NCI-H1105 (cell line): ENCODE measurements around the gene HOXD12.

Experiments
- DNase-seq: peaks from one replicate; lab custom pipeline; 2025; lab: John Stamatoyannopoulos, UW

HOXD12 gene

GRCh38 chr2:176093145-176093897, 6.3 kb upstream of the HOXD12 start:
- no peak for DNase-seq

- DNase-seq, result no peak
Measured at GRCh38 chr2:176093898-176094249, 5.7 kb upstream of the HOXD12 start.

GRCh38 chr2:176094349-176094748, 5.2 kb upstream of the HOXD12 start:
- no peak for DNase-seq

- no peak for DNase-seq
Measured at GRCh38 chr2:176095421-176095820, 4.2 kb upstream of the HOXD12 start.

GRCh38 chr2:176096243-176096985, 3.2 kb upstream of the HOXD12 start:
- no peak for DNase-seq

- peak; percentile 85 for DNase-seq
Measured at GRCh38 chr2:176096986-176097819, 2.4 kb upstream of the HOXD12 start.

- no peak for DNase-seq
Measured at GRCh38 chr2:176097820-176098365, 1.7 kb upstream of the HOXD12 start.

- DNase-seq, result no peak
Measured at GRCh38 chr2:176098366-176099158, 1.0 kb upstream of the HOXD12 start.

- DNase-seq, result no peak
Measured at GRCh38 chr2:176099159-176099727, 352 bp upstream of the HOXD12 start.

- DNase-seq, result no peak
Measured at GRCh38 chr2:176100547-176101140, 1.0 kb downstream of the HOXD12 start.

GRCh38 chr2:176101216-176101830, 1.7 kb downstream of the HOXD12 start:
- no peak for DNase-seq

- DNase-seq, result no peak
Measured at GRCh38 chr2:176101842-176102241, 2.2 kb downstream of the HOXD12 start.

- DNase-seq, result no peak
Measured at GRCh38 chr2:176102309-176102866, 2.8 kb downstream of the HOXD12 start.

- no peak for DNase-seq
Measured at GRCh38 chr2:176103194-176103593, 3.6 kb downstream of the HOXD12 start.

GRCh38 chr2:176103742-176104315, 4.2 kb downstream of the HOXD12 start:
- no peak for DNase-seq

GRCh38 chr2:176104316-176105077, 4.9 kb downstream of the HOXD12 start:
- DNase-seq, result no peak

GRCh38 chr2:176105078-176105729, 5.6 kb downstream of the HOXD12 start:
- no peak for DNase-seq
